Tibial nerve (tissue), 4 donors: ENCODE data around the gene NGF. TPM values are rescaled to one million over a fixed set of nuclear protein-coding genes. Genes with fewer than 3 reads are reported as not detected.
A peak's percentile ranks its signal among the peaks of the same experiment; 100 is the strongest.

ENCODE experiments used
- DNase-seq, 2 donors: peaks; one replicate each; pipeline ENCODE4 v3.0.0-alpha.2; 2019; ENCODE audit warnings: low spot score in 2 of 2
- H3K27ac ChIP-seq, 4 donors: fragments of 200-600 bp; sonication (generic) in 3 of 4; one replicate each; pipeline ENCODE4 v1.5.1; 2017 to 2019; ENCODE audit warnings: mild to moderate bottlenecking in 1 of 4
- H3K27me3 ChIP-seq, 2 donors: fragments of 200-600 bp; sonication (generic) in 1 of 2; one replicate each; pipeline versions ENCODE4 v1.5.1 to v1.6.0; 2017 to 2019
- H3K36me3 ChIP-seq, 3 donors: fragments of 200-600 bp; sonication (generic); one replicate each; pipeline ENCODE4 v1.5.1; 2018 to 2019
- H3K4me1 ChIP-seq, 4 donors: fragments of 200-600 bp; sonication (generic) in 3 of 4; one replicate each; pipeline ENCODE4 v1.5.1; 2017 to 2019
- H3K4me3 ChIP-seq, 4 donors: fragments of 200-600 bp; sonication (generic) in 3 of 4; one replicate each; pipeline ENCODE4 v1.5.1; 2017 to 2019; ENCODE audit warnings: mild to moderate bottlenecking in 1 of 4, moderate library complexity in 1 of 4
- H3K9me3 ChIP-seq, 4 donors: fragments of 200-600 bp; sonication (generic) in 3 of 4; one replicate each; pipeline ENCODE4 v1.5.1; 2017 to 2019
- EP300 ChIP-seq, 2 donors: sonication (generic); formaldehyde crosslinking; IDR thresholded peaks; one replicate each; pipeline ENCODE4 v1.6.1; 2017; ENCODE audit warnings: antibody characterized with exemption in 2 of 2, mild to moderate bottlenecking in 1 of 2
- POLR2A ChIP-seq, 2 donors: fragments of 450-650 bp; IDR thresholded peaks; one replicate each; pipeline ENCODE4 v1.6.1; 2017; ENCODE audit warnings: antibody characterized with exemption in 2 of 2, mild to moderate bottlenecking in 2 of 2, moderate library complexity in 2 of 2
- WGBS, 2 donors: methylation state at CpG; one replicate each; pipeline ENCODE4 v1.1.5; 2018; 5-methylcytosine and 5-hydroxymethylcytosine counted together
- total RNA-seq, 4 donors: library from RNA; depleted of rRNA; stranded (reverse); fragments of >200 nt; gene quantifications; one replicate each; pipeline ENCODE4 v1.1.0, GENCODE V29; 2016
- TF ChIP-seq, protein P1 (sequence below), 5 experiments: fragments of 200-600 bp in 3 of 5; fragments of 450-650 bp in 2 of 5; sonication (generic) in 3 of 5; IDR thresholded peaks; one replicate each; pipeline ENCODE4 v1.5.1; 2016 to 2019; ENCODE audit warnings: antibody characterized with exemption in 5 of 5, mild to moderate bottlenecking in 3 of 5, moderate library complexity in 2 of 5

Gene NGF
- total RNA-seq, 4 donors from 2014 or later = 3.6 to 20.4 (median 7.4) TPM

- WGBS, 2 donors = 81 to 92% methylated on average over 2 of the region's 2 CpGs
- Histone ChIP-seq H3K36me3 (no peaks in the 10 kb centered on the region), H3K27ac (no peak overlapping the region), H3K27me3 (peaks cover 0 to 4% of the 10 kb centered on the region in 2 donors), H3K4me1 (peaks cover 0 to 16% (median 3%) of the 10 kb centered on the region in 4 donors), H3K4me3 (no peak overlapping the region), H3K9me3 (no peaks in the 10 kb centered on the region)
- no peak for TF ChIP-seq EP300 (IDR thresholded peaks at IDR 0.05)
- TF ChIP-seq POLR2A (IDR thresholded peaks at IDR 0.05) = no peak
- TF ChIP-seq, protein P1, sequence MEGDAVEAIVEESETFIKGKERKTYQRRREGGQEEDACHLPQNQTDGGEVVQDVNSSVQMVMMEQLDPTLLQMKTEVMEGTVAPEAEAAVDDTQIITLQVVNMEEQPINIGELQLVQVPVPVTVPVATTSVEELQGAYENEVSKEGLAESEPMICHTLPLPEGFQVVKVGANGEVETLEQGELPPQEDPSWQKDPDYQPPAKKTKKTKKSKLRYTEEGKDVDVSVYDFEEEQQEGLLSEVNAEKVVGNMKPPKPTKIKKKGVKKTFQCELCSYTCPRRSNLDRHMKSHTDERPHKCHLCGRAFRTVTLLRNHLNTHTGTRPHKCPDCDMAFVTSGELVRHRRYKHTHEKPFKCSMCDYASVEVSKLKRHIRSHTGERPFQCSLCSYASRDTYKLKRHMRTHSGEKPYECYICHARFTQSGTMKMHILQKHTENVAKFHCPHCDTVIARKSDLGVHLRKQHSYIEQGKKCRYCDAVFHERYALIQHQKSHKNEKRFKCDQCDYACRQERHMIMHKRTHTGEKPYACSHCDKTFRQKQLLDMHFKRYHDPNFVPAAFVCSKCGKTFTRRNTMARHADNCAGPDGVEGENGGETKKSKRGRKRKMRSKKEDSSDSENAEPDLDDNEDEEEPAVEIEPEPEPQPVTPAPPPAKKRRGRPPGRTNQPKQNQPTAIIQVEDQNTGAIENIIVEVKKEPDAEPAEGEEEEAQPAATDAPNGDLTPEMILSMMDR (IDR thresholded peaks at IDR 0.05) = no peak
- no peak for DNase-seq
Measured at GRCh38 chr1:115343200-115343737, 5.2 kb upstream of the NGF start.

- Histone ChIP-seq H3K4me1 (peaks cover 0 to 28% (median 5%) of the 10 kb centered on the region in 4 donors), H3K9me3 (no peaks in the 10 kb centered on the region), H3K36me3 (no peaks in the 10 kb centered on the region), H3K27me3 (peaks cover 0 to 7% of the 10 kb centered on the region in 2 donors), H3K27ac (no peak overlapping the region), H3K4me3 (no peak overlapping the region)
- WGBS, 2 donors = 81 to 91% methylated on average over 2 of the region's 2 CpGs
- TF ChIP-seq EP300 (IDR thresholded peaks at IDR 0.05) = no peak
- no peak for TF ChIP-seq POLR2A (IDR thresholded peaks at IDR 0.05)
- TF ChIP-seq, protein P1 (IDR thresholded peaks at IDR 0.05) = no peak
- DNase-seq = no peak
Measured at GRCh38 chr1:115341948-115342347, 3.9 kb upstream of the NGF start.

DNA sequence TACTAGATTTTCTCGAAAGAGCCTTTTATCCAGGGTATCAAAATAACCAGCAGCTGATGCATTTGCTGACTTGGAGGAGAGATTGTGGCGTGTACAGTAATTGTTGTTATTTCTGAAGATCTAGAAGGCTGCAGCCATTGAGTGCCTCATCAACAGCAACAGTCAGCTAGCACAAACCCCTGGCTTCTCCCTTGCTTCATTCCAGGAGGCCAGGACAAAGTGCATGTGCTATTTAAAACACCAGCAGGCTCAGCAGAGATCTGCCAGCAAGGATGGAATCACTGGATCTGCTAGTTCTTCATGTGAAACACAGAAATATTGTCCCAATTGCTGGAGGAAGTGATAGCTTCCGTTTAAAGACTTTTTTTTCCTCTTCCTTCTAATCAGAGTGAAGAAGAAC lies 2.8 kb upstream of the NGF start:
- H3K27ac ChIP-seq = peak overlapping the region in 3 of 4 donors; percentile 13 to 51 (median 50)
- DNase-seq = no peak
- H3K4me3 ChIP-seq = no peak overlapping the region
- peaks cover 0 to 38% (median 7%) of the 10 kb centered on the region in 4 donors for H3K4me1 ChIP-seq
- no peaks in the 10 kb centered on the region for H3K9me3 ChIP-seq
- no peaks in the 10 kb centered on the region for H3K36me3 ChIP-seq
- WGBS, 2 donors = 29 to 49% methylated on average over 3 of the region's 3 CpGs
- TF ChIP-seq EP300 (IDR thresholded peaks at IDR 0.05) (no peak), POLR2A (IDR thresholded peaks at IDR 0.05) (no peak)
- TF ChIP-seq, protein P1 (IDR thresholded peaks at IDR 0.05) = no peak
- peaks cover 0 to 7% of the 10 kb centered on the region in 2 donors for H3K27me3 ChIP-seq

DNA sequence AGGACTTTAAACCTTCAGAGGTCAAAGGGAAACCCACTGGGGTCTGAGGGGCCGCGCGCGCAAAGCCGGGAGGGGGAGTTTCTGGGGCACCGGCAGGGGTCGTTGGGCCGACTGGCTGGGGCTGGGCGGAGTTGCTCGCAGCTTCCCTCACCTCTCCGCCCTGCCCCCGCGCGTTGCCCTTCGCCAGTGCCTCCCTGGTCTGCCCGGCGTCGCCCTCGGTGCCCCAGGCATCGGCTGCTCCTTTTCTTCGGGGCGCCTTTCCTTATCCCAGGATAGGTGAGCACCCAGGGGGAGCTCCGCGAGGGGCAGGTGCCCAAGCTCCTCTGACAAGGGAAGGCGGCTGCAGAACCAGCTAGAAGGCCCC lies 390 bp upstream of the NGF start:
- peak overlapping the region; percentile 80 to 93 (median 86) for H3K27ac ChIP-seq
- H3K4me3 ChIP-seq = peak overlapping the region in 3 of 4 donors; percentile 46 to 63 (median 59)
- H3K9me3 ChIP-seq = no peaks in the 10 kb centered on the region
- TF ChIP-seq, protein P1 (IDR thresholded peaks at IDR 0.05) = no peak
- no peak for TF ChIP-seq POLR2A (IDR thresholded peaks at IDR 0.05)
- no peak for TF ChIP-seq EP300 (IDR thresholded peaks at IDR 0.05)
- 47 to 57% methylated on average over 7 to 18 of the region's 25 CpGs for WGBS, 2 donors
- no peak for DNase-seq
- H3K4me1 ChIP-seq = peaks cover 0 to 61% (median 16%) of the 10 kb centered on the region in 4 donors
- H3K27me3 ChIP-seq = peaks cover 0 to 7% of the 10 kb centered on the region in 2 donors
- H3K36me3 ChIP-seq = no peaks in the 10 kb centered on the region

DNA sequence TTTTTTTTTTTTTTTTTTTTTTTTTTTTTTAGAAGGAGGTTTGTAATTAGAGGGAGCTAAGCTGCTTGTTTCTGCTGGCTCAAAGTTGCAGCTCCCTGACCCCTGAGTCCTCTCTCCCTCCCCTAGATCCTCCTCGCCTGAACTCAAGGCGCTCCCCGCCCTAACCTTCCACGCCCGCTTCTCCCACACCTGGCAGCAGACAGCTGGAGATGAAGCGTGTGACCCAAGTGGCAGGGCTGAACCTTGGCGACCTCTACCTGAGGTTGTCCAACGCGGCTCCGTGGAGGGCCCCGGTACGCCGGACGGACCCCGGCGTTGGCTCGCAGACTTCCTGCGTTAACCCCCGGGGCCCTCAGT lies 795 bp downstream of the NGF start:
- no peaks in the 10 kb centered on the region for H3K9me3 ChIP-seq
- H3K36me3 ChIP-seq = no peaks in the 10 kb centered on the region
- DNase-seq = no peak
- 0 to 7% methylated on average over 3 to 19 of the region's 19 CpGs for WGBS, 2 donors
- TF ChIP-seq, protein P1 (IDR thresholded peaks at IDR 0.05) = no peak
- TF ChIP-seq POLR2A (IDR thresholded peaks at IDR 0.05) (no peak), EP300 (IDR thresholded peaks at IDR 0.05) (no peak)
- H3K4me3 ChIP-seq = peak overlapping the region; percentile 45 to 63 (median 52)
- peaks cover 0 to 71% (median 18%) of the 10 kb centered on the region in 4 donors for H3K4me1 ChIP-seq
- peaks cover 0 to 7% of the 10 kb centered on the region in 2 donors for H3K27me3 ChIP-seq
- peak overlapping the region; percentile 80 to 93 (median 86) for H3K27ac ChIP-seq
